Esophagus squamous epithelium (tissue), 4 donors: Measurements from ENCODE around the gene FAM9C.

ENCODE experiments used
- CTCF ChIP-seq, 6 experiments: fragments of 450-650 bp in 4 of 6; fragments of 200-600 bp in 2 of 6; sonication (generic) in 2 of 6; IDR thresholded peaks; one replicate each; pipeline ENCODE4 v1.5.1; 2016 to 2019; ENCODE audit warnings: antibody characterized with exemption in 6 of 6, mild to moderate bottlenecking in 4 of 6, moderate library complexity in 4 of 6
- POLR2A ChIP-seq, 4 donors: fragments of 450-650 bp; IDR thresholded peaks; one replicate each; pipeline ENCODE4 v1.6.1; 2017; ENCODE audit warnings: antibody characterized with exemption in 4 of 4, mild to moderate bottlenecking in 4 of 4, moderate library complexity in 3 of 4

GRCh38 chrX:13023567-13023966 lies 20.9 kb downstream of the FAM9C start:
- no peak for TF ChIP-seq POLR2A (IDR thresholded peaks at IDR 0.05)
- TF ChIP-seq CTCF (IDR thresholded peaks at IDR 0.05), result no peak
